Lower leg skin (tissue), 3 donors: ENCODE measurements around the gene MS4A3.

ENCODE experiments used
- POLR2A ChIP-seq, 2 donors: fragments of 450-650 bp; IDR thresholded peaks; one replicate each; pipeline ENCODE4 v1.6.1; 2016 to 2017; ENCODE audit warnings: antibody characterized with exemption in 2 of 2, mild to moderate bottlenecking in 1 of 2, moderate library complexity in 1 of 2
- TF ChIP-seq, protein P1 (sequence below), 3 donors: fragments of 450-650 bp; IDR thresholded peaks; one replicate each; pipeline ENCODE4 v1.5.1; 2016; ENCODE audit warnings: antibody characterized with exemption in 3 of 3, mild to moderate bottlenecking in 3 of 3, moderate library complexity in 2 of 3

DNA sequence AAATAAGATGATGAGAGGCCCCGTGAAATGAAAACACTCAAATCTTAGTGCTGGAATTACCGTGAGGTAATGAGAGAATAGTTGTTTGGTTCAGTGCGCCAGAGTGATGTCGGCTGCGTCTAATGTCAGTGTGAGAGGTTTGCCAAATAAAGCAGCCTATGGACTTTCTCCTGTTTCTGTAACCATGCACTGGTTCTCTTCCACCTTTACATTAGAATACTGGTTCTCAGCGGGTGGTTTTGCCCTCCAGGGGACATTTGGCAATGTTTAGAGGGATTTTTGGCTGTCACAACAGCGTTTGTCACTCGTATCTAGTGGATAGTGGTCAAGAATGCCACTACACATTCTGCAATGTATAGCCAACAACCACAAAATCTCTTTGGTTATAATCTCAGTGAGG is 38.4 kb upstream of the MS4A3 start:
- TF ChIP-seq, protein P1, sequence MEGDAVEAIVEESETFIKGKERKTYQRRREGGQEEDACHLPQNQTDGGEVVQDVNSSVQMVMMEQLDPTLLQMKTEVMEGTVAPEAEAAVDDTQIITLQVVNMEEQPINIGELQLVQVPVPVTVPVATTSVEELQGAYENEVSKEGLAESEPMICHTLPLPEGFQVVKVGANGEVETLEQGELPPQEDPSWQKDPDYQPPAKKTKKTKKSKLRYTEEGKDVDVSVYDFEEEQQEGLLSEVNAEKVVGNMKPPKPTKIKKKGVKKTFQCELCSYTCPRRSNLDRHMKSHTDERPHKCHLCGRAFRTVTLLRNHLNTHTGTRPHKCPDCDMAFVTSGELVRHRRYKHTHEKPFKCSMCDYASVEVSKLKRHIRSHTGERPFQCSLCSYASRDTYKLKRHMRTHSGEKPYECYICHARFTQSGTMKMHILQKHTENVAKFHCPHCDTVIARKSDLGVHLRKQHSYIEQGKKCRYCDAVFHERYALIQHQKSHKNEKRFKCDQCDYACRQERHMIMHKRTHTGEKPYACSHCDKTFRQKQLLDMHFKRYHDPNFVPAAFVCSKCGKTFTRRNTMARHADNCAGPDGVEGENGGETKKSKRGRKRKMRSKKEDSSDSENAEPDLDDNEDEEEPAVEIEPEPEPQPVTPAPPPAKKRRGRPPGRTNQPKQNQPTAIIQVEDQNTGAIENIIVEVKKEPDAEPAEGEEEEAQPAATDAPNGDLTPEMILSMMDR (IDR thresholded peaks at IDR 0.05) = no peak
- no peak for TF ChIP-seq POLR2A (IDR thresholded peaks at IDR 0.05)
